Esophagus mucosa (tissue), 1 donor: ENCODE measurements around the gene SERGEF. TPM values are rescaled to one million over a fixed set of nuclear protein-coding genes. Genes with fewer than 3 reads are reported as not detected.
"Not testable (repeated sequence)": the region's sequence is repeated elsewhere in the genome, so short reads cannot be mapped to it uniquely, and the experiment has no call there.

Source experiments
- ATAC-seq: fragments of 200-7000 bp; cut with Tn5 transposase; one replicate; pipeline ENCODE4 v1.9.1; 2020
- total RNA-seq: library from RNA; stranded (reverse); gene quantifications from one replicate; pipeline ENCODE4 v1.2.4, GENCODE V29; 2023
- donor health status: DM: yes; HTN: yes; CAD: no.

SERGEF gene
- total RNA-seq, 1 donor from 2014 or later, result 17.1 TPM

DNA sequence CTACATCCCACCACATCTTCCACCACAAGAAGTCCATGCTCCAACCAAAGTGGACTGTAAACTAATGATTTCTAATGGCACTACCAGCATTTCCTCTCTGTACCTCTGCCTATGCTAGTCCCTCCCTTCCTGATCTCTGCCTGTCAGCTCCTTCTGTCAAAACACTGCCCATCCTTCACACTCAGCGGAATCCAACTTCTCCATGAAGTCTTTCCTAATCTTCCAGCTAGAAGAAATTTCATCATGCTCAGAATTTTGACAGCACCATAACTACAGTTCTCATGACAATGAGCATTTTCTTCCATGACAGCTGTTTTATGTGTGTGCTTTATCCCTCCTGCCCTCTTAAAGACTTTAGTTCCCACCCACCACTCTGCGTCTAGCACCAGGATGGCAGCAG is 111.4 kb downstream of the SERGEF start:
- no peak for ATAC-seq

DNA sequence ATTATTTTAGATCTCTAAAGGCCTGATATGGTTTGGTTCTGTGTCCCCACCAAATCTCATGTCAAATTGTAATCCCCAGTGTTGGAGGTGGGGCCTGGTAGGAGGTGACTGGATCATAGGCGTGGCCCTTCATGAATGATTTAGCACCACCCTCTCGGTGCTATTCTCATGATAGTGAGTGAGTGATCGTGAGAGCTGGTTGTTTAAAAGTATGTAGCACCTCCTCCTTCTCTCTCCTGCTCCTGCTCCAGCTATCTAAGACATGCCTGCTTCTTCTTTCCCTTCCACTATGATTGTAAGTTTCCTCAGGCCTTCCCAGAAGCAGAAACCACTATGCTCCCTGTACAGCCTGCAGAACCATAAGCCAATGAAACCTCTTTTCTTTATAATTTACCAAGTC is 114.1 kb downstream of the SERGEF start:
- ATAC-seq, result peak; percentile 53

DNA sequence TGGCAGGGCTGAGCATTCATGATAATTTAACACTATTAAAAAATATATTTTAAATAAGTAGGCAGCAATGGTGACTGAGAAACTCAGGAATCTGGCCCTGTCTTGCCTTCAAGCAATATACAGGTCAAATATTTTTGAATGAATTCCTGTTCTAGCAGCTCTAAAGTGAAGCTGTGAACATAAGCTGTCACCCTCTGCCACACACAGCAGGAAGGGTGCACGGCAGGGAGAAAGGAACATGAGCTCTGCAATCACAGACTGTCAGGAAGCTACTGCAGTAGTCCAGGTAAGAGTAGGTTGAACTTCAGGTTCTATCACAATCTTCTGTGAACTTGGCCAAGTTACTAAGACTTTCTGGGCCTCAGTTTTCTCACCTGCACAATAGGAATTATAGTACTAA is 114.8 kb downstream of the SERGEF start:
- no peak for ATAC-seq

DNA sequence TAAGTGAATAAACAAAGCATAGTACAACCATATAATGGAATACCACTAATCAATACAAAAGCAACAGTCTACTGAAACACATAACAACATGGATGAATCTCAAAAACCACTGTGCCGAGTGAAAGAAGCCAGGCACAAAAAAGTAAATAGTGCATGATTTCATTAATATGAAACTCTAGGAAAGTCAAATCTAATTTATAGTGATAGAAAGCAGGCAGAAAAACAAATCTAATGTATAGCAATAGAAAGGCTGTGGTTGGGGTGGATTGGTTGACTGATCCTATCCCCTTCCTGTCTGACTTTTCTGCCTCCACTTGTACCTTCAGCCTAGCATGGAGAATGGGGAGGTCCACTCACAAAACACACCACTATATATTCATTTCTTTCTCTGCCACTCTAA is 115.4 kb downstream of the SERGEF start:
- ATAC-seq, result no peak

DNA sequence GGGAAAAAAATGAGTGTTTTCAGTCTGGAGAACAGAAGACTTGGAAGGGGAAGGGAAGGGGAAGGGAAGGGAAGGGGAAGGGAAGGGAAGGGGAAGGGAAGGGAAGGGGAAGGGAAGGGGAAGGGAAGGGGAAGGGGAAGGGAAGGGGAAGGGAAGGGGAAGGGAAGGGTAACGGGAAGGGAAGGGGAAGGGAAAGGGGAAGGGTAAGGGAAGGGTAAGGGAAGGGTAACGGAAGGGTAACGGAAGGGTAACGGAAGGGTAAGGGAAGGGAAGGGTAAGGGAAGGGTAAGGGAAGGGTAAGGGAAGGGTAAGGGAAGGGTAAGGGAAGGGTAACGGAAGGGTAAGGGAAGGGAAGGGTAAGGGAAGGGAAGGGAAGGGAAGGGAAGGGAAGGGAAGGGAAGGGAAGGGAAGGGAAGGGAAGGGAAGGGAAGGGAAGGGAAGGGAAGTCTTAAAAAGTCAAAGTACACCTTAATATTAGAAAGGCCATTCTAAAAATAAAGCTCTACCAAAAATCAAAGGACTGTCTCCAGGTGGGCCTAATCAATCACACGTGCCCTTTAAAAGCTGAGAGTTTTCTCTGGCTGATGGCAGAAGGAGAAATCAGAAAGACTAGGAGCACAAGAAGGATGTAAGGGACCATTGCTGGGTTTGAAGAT is 116.2 kb downstream of the SERGEF start:
- not testable (repeated sequence) for ATAC-seq

DNA sequence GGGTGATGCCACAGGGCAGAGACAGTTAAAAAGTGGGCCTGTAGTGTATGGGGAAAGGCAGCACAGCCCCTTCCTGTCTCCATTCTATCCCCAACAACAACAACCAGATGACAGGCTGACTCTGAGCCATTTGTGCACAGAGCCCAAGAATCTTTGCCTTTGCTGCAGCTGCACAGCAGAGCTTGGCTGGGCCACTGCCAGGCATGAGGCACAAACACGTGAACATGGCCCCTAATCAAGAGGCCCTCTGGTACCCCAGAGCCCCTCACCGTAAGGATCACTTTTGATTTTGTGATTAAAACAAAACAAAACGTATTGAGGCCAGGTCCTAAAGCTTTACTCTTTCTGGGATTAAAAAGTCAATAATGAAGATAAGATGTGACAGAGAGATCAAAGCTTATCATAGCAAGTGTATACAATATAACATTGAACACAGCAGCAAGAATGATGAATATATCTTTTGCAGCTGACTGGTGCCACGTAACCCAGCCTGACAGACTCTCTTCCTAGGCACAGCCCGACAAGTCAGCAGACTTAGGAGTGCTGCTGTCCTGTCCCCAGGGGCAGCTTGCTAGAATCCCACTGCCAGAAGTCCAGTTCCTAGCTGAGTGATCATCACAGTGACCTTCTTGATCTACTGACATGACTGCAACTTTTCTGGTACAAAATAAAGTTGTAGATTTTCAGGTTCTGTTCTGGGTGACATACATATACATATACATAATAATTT is 117.8 kb downstream of the SERGEF start:
- ATAC-seq, result no peak

DNA sequence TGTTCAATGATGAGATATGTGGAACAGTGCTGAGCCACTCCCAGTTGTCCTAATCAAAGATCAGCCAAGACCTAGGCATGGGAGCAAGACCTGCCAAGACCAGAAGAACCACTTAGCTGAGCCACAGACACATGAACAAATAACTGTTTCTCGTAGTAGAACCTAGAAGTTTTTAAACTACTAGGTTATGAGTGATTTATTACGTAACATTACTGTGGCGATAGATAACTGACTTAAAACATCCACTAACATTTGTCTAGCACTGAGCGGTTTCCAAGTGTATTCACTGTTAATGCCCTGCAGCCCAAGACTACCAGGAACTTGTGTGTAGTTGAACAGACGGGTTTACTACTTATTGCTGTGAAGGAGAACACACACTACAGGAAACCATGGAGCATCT is 120.4 kb downstream of the SERGEF start:
- ATAC-seq, result no peak

DNA sequence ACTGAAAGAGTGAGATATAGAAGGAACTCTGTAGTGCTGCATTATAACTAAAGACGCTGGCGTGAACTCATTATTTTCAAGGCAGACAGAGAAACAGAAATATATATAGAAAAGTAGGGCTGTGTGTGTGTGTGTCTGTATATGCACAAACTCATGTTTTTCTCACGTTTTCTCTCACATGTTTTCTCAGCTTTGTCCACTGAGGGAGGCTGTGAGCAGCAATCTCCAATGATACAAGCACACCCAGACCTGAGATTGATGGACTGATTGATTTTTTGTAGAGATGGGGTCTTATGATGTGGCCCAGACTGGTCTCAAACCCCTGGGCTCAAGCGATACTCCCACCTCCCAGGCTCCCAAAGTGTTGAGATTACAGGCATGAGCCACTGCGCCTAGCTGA is 122.5 kb downstream of the SERGEF start:
- no peak for ATAC-seq

DNA sequence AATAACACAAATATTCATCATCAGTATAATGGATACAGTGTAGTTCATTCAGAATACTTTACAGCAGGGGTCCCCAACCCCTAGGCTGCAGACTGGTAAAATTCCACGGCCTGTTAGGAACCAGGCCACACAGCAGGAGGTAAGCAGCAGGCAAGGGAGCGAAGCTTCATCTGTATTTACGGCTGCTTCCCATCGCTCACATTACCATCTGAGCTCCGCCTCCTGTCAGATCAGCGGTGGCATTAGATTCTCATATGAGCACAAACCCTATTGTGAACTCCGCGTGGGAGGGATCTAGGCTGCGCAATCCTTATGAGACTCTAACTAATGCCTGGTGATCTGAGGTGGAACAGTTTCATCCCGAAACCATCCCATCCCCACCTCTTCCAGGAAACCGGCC is 125.1 kb downstream of the SERGEF start:
- no peak for ATAC-seq

DNA sequence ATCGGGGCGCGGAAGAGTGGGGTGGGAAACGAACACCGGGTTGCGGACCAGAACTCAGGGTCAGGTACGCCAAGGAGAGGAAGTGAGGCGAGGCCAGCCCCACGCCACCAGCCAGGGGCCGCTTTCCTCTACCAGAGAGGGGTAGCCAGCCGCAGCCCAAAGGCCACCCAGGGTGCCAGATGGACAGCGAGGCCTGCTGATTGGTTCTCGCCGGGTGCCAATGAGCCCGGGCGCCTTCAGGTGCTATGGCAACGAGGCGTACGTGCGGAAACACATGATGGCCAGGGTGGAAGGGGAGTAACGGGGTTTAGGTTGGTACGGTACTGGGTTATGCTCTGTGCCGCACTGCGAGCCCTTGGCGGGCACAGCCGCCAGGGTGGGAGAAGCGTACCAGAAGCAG is 128.9 kb downstream of the SERGEF start:
- no peak for ATAC-seq

DNA sequence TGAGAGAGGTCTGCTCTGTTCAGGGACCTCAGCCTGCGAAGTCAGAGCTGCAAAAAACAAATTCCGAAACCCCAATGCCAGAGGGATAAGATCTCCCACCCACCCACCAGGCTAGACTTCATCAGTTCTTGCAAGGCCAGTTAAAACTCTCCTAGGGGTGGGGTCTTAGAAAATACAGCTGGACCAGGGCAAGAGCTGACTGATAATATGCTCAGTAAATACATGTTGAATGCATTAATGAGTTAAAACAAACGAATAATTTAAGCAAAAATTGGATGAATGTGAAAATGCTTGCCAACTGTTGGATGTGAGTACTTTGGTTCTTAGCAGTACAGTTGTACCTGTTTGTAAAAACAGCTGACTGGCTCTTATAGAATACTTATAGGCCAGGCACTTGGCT is 129.8 kb downstream of the SERGEF start:
- ATAC-seq, result no peak

DNA sequence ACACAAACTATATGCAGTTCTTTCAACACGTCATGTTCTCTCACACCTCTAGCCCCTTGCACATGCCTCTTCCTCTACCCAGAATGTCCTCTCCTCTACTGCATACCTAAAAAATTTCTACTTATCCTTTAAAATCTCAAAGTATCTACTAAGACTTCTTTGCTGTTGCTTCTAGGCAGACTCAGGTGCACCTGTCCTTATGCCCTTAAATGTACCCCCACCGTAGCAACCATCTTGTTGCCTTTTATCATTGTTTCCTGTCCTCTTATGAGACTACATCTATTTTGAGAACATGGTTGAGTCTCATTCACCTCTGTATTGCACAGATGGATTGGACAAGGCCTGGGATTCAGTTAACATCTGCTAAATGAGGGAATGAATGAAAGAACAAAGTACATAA is 134.1 kb downstream of the SERGEF start:
- ATAC-seq, result no peak

DNA sequence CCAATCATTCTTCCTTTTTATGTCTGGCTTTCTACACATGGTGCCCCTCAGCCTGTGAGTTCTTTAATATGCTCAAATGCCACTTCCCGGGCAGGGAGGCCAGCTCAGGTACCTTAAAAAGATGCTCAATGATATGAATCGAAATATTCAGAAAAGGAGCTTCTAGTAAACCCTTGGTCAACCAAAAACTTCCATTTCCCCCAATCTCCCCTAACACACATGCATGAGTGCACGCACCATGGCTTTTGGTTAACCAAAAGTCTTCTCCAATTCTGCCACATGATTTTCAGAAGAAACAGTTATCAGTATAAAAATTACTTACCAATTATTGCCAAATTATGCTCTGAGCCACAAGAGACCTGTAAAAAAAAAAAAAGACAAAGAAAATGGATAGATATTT is 135.0 kb downstream of the SERGEF start:
- ATAC-seq, result no peak

DNA sequence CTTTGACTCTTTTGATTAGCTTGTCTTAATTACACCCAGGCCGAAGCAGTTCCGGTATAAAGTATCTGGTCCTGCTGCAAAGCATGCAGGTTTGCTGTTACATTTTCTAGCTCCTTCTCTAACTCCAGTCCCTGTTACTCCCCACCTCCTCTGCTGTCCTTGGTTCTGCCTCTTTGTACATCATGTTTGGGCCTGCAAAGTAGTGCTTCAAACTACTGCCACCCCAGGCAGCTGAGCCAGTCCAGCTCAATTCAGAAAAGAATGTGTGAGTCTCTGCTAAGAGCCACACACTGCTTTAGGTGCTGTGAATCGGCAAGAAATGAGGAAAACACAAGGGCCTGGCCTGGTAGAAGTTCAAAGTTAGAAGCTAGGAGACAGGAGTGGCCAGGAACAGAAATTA is 136.0 kb downstream of the SERGEF start:
- ATAC-seq, result no peak

DNA sequence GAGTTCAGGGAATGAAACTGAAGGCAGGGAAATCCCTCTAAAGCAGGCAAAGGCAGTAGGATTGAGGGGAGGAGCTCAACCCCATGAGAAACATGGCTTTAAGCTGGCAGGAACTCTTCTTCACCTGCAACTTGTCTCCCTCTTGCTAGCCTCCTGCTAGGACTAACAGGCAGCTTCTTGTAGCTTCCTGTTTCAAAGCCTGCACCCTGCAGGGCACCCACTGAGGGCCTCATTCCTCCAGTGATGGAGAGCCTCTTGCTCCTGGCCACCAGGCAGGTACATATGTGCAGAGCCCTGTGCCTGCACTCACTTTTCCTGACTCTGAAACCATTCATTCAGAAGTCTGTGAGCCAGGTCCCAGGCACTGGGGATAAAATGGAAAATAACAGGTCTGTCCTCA is 137.0 kb downstream of the SERGEF start:
- no peak for ATAC-seq

DNA sequence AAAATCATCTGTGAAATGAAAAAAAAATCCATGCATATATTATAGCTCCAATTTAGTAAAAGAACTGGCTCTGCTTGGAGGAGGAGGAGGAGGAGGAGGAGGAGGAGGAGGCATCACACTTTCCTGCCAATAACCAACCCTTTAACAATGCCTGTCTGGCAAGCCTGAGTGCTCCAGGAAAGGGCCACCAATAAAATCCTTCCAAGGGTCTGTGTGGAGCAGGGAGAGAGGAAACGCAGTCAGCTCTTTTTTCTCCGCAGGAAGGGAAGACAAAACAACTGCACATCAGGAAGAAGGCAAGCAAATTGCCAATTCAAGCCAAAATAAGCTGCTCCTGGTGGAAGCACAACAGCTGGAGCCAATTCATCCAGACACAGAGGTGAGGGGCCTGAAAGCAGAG is 139.3 kb downstream of the SERGEF start:
- no peak for ATAC-seq

DNA sequence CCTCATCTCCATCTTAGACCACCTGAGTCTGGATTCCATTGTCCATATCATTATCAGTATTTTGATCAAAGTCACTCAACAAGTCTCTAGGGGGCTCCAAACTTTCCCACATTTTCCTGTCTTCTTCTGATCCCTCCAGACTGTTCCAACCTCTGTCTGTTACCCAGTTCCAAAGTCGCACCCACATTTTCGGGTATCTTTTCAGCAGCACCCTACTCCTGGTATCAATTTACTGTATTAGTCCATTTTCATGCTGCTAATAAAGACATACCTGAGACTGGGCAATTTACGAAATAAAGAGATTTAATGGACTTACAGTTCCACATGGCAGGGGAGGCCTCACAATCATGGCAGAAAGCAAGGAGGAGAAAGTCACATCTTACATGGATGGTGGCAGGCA is 144.4 kb downstream of the SERGEF start:
- ATAC-seq, result not testable (repeated sequence)

DNA sequence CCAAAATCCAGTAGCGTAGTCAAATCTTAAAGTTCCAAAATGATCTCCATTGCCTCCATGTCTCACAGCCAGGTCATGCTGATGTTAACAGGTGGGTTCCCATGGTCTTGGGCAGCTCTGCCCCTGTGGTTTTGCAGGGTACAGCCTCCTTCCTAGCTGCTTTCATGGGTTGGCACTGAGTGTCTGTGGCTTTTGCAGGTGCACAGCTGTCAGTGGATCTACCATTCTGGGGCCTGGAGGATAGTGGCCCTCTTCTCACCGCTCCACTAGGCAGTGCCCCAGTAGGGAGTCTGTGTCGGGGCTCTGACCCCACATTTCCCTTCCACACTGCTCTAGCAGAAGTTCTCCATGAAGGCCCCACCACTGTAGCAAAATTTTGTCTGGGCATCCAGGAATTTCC is 145.5 kb downstream of the SERGEF start:
- ATAC-seq, result no peak

DNA sequence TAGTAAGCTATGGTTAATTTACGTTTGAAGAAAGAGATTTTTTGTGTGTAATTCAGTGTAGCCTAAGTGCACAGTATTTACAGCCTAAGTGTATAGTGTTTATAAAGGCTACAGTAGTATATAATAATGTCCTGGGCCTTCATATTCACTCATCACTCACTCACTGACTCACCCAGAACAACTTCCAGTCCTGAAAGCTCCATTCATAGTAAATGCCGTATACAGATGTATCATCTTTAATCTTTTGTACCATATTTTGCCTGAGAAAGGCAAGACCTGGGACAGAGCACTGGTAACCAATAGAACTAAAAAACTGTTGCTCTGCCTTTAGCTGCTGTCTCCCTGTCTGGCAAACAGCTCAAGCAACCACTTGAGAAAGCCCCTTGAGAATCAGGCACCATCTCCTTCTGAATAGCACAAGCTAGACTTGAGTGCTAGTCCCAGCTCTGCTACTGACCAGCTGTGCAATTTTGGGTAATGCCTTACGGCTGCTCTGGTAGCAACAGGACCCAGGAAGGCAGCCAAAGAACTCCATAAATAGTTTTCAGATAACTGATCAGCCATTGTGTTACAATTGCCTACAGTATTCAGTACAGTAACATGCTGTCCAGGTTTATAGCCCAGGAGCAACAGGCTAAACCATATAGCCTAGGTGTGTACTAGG is 146.9 kb downstream of the SERGEF start:
- no peak for ATAC-seq

DNA sequence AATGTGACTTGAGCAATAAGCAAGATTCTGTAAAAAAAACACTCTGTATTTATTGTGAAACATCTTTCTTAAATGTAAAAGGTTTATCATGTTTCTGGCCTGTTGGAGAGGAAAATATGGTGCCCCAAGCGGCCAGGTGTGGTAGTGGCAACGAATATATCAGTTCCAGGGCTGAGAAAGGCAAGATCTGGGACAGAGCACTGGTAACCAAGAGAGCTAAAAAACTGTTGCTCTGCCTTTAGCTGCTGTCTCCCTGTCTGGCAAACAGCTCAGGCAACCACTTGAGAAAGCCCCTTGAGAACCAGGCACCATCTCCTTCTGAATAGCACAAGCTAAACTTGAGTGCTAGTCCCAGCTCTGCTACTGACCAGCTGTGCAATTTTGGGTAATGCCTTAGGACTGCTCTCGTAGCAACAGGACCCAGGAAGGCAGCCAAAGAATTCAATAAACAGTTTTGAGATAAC is 148.3 kb downstream of the SERGEF start:
- no peak for ATAC-seq

DNA sequence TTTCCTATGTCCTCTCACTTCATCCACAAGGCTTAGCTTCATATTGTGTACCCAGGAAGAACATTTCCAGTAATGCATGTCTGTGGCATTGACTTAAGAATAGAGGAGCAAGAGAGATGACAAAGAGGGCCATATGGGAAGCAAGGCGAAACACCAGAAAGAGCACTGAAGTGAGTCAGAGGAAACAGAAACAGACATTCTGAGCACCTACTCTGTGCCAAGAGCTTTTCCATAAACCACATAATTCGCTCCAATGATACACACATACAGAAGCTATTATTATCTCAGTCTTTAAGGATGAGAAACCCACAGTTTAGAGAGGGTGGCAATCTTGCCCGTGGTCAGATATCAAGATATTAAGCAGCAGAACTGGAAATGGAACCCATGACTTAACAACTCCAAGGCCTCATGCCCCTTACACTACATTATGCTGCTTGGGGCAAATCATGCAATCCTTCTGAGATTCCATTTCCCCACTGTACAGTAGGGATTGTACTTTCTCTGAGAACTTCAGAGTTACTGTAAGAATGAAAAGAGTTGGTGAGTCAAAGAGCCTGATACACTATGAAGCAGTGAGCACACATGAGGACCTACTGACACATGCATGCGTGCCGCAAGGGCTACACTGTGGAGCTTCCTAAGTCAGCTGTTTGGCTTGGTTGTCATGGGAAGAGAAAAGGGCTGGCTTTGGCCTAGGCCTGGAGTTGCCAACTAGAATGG is 151.7 kb downstream of the SERGEF start:
- no peak for ATAC-seq

DNA sequence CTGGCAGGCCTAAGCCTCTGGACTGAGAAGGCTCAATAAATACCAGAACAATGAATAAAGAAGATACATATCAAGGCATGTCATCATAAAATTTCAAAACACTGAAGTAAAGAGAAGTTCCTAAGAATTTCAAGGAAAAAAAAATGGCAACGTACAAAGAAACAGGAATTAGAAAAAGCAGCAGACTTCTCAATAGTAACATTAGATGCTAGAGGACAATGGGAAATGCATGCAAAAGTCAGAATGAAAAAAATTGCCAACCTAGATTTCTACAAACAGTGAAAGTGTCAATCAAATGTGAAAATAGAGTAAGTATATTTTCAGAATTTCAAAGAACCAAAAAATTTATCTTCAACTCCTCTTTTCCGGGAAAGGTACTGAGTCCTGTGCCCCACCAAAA is 153.3 kb downstream of the SERGEF start:
- no peak for ATAC-seq
